Glomerular visceral epithelial cell (primary cell): ENCODE data around the gene SIK1.
"Not testable (repeated sequence)": the region's sequence is repeated elsewhere in the genome, so short reads cannot be mapped to it uniquely, and the experiment has no call there.

Source experiments
- DNase-seq: peaks from one replicate; pipeline ENCODE4 v3.0.0-alpha.2; 2016; ENCODE audit errors: extremely low spot score

The SIK1 gene

DNA sequence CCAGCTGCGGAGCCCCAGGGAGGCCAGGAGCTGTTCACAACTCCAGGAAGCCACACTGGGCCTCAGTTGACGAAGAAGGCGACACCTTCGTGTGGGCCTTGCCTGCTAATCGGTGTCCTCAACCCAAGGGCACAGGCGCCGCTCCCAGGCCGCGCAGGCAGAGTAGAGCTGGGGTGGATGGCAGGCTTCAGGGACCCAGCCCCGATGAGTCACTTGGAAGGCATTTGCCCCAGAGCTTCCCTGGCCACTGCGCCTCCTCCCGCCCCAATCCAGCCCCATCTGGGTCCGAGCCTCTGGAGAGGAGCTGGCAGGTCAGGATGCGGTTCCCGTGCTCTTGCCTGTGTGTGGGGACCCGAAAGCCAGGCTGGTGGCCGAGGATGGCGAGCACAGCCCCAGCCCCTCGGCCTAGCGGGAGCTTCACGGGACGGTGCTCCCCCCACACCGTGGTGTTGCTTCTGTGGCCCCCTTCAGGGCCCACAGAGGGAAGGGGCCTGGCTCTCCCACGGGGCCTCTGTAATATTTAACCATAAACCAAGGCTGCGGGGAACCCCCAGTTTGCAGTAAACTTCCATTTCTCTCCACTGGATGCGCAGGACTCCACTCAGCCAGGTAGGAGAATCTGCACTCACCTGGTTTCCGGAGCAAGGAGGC, 30.0 kb downstream of the SIK1 start:
- not testable (repeated sequence) for DNase-seq

DNA sequence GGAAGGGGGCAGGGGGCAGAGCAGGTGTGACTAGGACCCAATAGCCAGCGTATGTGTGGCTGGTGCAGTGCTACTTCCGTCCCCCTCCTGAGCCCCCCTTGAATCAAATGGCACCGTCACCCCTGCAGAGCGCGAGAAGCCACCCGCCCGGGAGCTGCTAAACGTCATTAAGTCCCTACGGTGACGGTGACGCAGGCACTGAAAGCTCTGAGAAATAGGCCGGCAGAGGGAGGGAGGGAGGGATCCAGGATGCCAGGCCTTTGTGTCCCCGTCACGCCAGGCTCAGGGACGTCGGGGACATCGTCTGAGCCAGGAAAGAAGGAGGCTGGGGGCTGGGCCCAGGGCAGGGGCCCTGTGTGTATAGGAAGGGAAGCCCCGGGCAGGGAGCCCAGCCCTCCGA, 43.6 kb downstream of the SIK1 start:
- DNase-seq: not testable (repeated sequence)

DNA sequence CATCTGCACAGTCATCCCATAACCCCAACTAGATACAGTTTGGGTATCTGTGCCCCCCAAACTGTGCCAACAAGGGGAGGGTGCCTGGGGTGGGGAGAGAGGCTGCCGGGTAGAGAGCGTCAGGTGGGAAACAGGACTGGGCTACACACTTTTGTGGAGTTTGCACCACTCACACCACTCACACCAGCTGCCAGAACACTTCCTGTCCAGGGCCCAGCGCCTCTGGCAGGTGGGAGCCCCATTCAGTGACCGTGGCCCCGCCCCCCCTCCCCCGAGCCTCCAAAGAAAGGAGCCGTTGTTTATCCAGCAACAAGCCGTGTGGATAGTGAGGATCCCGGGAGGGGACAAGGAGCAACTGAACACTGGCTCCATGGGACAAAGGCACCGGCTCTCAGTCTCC, 44.0 kb downstream of the SIK1 start:
- not testable (repeated sequence) for DNase-seq

DNA sequence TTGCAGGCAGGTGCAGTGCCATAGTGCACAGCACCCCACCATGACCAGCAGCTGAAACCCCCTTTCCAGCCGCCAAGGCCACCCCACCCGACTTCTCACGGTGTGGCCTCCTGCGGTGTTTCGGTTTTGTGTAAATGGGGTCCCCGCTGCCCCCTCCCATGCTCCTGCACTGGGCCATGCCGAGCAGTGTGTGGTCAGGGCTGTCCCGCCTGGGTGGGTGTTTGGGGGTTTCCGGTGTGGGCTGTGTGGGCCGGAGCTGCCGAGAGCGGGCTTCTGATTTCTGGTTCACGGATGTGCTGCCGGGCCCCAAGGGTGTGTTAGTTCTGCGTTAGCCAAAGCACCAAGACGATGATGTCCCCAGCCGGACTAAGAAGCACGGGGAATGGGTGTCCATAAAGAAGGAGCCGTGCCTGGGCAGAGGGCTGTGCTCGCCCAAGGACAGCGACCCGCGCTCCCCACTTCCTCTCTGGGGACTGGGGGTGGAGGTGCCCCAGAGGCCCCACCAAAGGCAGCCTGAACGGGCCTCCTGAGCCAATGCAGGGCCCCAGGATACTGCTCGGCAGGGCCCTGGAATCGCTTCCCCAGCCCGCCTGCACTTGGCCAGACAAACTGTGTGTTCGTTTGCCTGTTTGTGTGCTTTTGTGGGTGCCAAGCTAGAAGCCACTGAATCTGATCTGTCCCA, 45.9 kb downstream of the SIK1 start:
- DNase-seq: not testable (repeated sequence)

DNA sequence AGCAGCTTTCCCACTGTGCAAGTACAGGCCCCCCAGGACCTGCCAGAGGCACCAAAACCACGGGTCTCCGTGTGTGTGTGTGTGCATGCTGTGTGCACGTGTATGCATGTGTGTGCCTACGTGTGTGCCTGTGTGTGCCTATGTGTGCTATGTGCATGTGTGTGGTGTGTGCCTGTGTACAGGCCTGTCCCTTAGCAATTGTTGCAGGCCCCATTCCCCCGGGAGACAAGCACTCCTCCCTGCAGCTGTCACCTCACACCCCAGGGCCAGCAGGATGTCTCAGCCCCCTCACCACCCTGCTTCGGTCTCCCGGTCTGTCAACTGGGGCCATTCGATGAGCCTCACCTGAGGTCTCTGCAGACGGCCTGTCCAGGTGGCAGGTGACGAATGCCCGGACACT, 46.6 kb downstream of the SIK1 start:
- not testable (repeated sequence) for DNase-seq

DNA sequence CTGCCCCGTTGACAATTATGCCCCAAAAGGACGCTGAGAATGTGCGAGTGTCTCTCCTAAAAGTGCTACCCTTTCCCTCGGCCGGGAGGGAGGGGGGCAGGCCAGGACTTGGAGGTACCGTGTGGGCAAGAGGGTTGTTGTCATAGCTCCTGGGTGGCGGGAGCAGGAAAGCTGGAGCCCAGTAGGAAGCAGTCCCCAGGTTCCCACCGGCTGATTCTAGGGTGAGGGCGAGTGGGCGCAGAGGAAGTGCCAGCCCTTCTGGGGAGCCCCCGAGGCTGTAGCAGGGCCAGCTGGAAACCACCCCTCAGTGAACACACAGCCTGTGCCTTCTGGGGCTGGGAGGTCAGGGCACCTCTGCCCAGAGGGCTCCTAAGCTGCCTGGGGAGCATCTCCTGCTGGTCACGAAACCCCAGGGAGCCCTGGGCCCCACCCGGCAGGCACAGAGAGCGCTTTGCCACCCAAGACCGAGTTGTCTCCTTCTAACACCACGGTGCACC, 47.3 kb downstream of the SIK1 start:
- DNase-seq: not testable (repeated sequence)

DNA sequence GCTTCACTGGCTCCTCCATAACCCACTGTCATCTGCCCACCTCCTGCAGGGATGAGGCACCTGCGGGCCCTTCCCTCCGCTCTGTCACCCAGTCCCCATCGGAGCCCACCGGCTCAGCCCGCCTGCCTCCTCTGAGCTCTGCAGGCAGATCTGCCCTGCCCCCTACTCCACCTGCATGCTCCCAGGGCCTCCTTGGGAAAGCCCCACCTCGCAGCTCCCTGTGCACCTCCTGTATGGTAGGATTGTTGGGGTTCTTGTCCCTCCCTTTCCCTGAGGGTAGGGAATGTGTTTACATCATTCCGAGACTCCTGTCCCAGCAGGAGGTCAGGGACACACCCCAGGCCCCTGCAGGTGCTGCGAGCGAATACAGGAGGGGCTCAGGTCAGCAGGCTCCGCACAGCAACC, 50.5 kb downstream of the SIK1 start:
- no peak for DNase-seq

DNA sequence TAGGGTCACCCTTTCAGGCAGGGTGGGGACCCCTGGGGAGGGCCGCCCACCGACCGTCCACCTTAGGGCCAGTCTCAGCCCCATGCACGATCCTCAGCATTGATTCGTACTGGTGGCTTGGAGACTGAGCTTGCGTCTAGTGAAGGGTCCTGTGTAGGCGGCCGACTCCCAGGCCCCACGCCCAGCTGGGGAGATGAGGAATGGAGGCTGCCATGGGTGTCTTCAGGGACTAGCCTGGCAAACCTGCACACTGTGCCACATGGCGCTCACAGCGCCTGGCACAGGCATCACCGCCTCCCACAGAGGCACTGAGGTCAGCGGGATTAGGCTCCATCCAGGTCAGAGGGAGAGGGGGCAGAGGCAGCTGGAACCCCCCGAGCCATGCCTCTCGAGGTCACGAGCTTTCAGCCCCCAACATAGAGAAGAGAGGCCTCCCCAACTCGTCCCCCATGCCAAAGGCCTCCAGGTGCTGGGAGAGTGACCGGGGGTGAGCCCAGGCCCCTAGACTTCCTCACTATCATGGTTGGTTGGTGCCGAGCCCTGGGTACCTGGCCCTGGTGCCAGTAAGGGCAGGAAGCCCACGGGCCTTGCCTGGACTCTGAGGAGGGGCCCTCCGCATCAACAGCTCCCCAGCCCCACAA, 51.0 kb downstream of the SIK1 start:
- DNase-seq: no peak

DNA sequence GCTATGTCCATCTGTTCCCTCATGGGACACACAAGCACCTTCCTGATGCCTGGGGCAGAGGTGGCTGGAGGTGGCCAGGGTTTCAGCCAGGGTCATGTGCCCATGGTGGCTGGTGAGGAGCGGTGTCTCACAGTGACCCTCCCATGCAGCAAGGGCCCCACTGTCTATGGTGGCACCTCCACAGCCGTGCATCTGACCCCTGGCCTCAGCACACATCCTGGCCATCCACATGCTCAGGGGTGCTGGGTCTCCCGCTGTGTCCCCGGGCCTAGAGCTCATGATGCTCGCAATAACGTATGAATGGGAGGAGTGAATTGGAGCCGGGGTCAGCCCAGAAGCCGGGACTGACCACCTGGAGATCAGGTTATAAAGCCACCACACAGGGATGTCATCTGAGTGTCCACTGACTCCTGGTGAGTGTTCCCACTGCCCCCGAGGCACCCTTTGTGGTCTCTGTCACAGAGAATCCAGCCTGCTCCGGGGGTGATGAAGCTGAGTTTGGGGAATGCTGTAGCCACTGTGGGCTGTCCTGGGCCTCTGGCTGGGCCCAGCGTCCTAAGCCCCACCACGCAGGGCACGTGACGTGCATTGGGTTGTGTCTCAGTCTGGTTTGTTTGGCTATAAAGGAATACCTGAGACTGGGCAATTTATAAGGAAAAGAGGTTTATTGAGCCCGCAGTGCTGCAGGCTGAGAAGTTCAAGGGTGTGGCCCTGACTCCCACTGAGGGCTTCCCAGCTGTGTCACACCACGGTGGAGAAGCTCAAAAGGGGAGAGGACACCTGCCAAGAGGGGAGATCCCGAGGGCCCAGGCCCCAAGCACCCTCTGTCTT, 51.7 kb downstream of the SIK1 start:
- DNase-seq: no peak

DNA sequence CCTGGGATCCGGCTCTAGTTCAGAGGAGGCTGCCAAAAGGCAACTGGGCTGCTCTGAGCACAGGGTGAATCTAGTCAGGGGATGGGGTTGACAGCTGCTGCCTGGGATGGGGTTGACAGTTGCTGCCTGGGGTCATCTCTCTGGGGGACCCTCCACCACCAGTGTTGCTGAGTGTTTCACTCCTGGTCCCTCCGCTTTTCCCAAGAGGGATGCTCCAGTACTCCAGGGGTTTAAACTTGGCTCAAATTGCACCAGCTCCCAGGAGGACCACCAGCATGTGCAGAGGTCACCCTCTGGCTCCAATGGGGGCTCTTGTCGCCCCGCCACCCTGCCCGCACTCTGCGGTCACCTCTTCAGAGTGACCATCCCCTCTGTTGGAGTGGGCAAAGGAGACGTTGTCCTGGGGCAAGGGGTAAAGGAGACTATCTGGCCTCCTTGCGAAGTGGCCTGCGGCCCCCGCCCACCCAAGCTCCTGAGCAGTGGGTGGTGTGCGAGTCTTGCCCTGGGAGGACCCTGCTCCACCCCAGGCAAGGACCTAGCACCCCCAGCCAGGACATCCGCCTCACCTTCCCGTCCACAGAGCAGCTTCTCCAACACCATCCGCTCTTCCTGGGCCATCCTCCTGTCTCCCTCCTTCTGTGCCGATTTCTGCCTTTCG, 52.6 kb downstream of the SIK1 start:
- no peak for DNase-seq

DNA sequence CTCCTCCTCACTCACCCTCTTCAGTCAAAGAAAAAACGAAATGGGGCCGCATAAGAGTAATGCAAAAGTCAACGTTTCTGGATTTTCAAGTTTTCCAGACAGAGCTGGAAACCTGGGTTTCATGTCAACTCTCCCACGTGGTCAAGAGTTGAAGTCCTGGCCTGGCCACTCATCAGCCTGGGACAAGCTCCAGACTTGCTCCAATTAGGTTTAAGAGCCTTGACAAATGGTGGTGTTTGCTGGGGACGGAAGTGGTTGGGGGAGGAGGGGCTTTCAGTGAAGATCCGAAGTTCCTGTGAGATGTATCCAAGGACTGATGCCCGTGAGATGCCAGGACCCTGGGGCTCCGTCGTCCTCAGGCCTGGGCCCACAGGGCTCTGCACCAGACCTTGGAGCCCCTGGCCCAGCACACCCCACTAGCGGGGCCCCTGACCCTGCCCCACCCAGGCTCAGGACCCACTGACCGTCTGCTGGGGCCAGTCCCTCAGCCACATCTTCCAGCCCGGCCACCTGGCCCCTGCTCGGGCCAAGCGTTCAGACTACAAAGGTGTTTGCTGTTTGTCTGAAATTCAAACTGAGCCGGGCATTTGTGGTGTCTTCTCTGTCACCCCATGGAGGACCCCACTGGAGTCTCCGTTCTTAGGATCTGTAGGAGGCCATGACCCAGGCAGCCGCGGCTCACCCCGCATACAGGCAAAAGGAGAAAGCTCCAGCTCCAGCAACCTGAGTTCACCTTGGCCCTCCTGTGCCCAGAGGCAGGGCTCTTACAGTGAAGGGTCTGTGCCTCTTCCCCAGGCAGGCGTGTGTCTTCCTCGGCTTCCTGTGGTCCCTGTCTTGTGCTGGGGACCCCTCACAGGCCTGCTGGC, 53.3 kb downstream of the SIK1 start:
- DNase-seq: no peak

DNA sequence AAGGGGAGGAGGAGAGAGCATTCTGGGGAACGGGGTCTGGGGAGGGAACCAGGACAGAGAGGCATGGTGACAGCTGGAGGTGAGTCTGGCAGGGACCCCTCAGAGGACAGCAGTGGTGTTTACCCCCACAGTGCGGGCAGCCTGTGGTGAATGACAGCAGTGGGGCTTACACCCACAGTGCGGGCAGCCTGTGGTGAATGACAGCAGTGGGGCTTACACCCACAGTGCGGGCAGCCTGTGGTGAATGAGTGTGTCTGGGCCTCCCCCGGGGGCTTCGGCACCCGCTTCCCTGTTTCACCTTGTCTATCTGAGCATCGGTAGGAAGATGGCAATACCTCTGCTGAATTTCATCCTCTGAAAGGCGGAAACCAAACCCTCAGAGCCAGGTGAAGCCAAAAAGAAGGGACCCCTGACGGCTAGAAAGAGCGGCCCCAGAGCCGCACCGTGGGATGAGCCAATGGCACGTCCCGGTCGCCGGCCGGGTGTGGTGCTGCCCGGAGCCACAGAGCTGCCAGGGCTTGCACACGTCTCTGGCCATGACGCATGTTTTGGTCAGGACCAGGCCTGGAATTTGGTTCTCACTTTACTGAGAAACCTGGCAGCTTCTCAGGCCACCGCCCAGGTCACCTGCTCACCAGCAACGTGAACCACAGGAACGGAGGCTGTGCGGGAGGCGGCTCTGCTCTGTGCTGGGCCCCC, 54.1 kb downstream of the SIK1 start:
- DNase-seq: no peak

DNA sequence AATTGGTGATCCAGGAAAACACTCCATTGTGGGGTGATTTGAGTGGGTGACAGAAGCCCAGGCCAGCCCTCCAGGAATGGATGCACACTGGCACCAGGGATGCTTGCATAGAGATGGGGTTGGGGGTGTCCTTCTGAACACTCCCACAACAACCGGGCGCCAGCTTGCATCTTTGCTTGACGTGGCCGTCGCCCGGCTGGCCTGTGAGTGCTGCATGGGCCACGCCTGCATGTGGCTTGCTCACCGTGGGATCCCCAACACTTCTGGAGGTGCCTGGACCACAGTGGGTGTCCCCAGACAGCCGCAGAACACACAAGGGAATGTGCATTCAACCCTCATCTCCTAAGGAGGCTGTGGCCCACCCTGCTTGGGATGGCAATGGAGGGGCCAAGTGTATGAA, 55.1 kb downstream of the SIK1 start:
- DNase-seq: no peak

DNA sequence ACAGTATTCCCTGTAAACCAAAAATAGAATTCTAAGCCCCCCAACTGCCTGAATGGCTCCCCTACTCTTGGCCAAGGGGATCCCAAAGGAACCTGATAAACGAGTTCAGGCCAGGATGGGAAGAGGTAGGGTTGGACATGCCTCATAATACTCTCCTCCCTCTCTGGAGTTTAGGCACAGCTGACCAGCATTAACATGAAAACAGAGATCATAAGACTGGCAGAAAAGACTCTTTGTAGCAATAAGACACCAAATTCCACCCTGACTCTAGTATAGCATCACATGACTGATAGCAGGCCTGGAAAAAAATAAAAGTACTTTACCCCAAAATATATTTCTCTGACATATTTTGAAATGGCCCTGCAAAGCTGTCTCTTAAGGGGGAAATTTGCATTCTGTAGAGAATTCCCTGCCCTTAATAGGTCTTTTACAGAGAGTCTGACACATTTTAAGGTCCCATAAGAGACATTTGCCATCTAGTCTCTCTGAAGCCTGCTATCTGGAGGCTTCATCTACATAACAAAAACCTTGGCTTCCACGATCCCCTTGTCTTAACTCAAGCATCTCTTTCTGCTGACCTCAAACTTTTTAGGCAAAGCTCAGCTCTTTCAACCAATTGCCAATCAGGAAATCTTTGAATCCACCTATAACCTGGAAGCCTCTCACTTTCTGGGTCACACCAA, 55.9 kb downstream of the SIK1 start:
- DNase-seq: no peak

DNA sequence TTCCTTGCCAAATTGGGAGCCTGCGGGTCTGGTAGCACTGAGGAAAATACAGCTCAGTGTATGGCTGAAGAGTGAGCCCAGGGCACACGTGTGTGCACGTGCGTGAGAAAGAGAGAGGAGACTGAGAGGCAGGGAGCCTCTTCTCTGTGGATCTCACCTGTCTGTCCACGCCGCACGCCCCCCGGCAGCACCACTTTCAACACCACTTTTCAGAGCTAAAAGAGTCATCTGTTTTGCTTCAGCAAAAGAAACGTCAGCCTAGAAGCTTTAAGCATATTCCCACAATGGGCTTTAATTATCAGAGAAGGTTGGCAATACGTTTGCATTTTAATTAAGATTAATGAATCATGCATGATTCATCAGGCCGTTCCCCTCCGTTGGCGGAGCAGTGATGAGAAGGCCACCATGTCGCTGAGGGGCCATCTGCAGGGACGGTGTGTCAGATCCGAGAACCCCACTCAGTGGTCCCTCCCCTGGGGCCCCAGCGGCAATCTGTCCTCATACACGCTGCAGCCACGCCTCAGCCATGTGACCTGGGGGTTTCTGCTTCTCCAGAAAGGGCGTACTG, 56.8 kb downstream of the SIK1 start:
- DNase-seq: no peak

DNA sequence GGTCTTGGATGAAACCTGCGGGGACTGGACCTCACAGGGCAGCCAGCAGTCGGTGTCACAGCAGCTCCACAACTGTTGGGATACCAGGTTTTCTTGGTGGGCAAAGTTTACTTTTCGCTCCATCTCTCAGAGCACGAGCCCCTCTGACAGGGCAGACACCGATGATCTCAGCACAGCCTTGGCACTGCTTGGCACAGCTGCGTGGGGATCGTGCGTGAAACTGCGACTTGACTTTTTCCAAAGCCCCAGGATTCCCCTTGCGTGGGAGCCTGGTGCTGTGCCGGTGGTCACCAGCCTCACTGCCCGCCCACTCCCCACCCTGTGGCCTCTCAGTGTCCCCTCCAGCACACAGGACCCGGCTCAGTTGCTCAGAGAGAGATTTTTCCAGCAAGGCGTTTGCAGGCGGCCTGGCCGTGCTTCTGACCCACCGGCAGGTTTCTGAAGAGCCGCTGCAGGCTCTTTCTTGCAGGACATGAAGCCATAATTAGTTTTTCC, 57.3 kb downstream of the SIK1 start:
- no peak for DNase-seq

DNA sequence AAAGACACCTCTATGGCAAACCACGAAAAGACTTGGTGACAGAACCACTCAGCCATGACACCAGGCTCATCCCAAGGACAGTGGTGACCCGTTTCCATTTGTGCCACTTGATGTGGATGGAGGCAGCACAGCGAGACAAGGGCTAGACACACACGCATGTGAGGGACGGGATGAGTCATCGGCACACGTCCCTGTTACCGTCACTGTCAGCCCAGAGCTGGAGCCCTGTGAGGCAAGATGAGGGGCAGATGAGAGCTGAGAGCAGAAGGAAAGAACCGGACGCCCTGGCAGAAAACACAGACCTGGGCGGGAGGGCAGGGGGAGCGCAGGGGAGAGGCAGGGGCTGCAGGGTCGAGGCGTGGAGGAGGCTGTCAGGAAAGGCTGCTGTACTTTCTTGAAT, 57.8 kb downstream of the SIK1 start:
- DNase-seq: peak; percentile 28

DNA sequence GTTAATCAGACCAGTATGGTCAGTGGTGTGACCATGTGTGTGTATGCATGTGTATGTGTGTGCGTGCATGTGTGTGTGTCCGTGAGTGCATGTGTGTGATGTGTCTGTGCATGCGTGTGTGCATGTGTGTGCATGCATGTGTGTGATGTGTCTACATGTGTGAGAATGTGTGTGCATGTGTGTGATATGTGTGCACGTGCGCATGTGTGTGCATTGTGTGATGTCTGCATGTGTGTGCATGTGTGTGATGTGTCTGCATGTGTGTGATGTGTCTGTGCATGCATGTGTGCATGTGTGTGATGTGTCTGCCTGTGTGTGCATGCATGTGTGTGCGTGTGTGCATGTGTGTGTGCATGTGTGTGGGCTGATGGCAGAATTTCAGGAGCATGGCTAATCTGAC, 58.2 kb downstream of the SIK1 start:
- DNase-seq: no peak

DNA sequence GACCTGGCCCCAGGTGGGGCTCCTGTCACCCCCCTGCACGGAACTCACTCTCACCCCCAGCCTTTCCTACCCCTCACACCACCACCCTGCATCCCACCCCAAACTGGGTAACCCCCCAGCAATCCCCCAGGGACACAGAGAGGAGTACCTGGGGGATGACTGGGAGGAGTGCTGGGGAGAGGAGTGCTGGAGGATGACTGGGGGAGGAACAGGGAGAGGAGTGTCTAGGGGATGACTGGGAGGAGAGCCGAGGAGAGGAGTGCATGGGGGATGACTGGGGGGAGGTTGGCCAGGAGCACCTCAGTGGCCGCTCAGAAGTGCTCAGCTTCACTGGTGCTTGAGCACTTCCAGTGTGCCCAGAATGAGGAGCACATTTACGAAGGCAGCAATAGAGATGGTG, 59.1 kb downstream of the SIK1 start:
- DNase-seq: no peak
